IMR-90 (cell line): Measurements from ENCODE around the gene CAPZA2. TPM values are rescaled to one million over a fixed set of nuclear protein-coding genes. Genes with fewer than 3 reads are reported as not detected.

Source experiments
- ATAC-seq: fragments of 200-7000 bp; cut with Tn5 transposase; 2 replicates; pipeline ENCODE4 v1.9.1; 2020; ENCODE audit warnings: low read depth, mild to moderate bottlenecking, moderate library complexity
- BruUV-seq: library from RNA; stranded (reverse); fragments of 400-500 nt; replicated peaks from 2 replicates; lab custom pipeline; 2021; lab: Mats Ljungman, UMichigan
- CTCF ChIA-PET: fragments of 300-600 bp; formaldehyde crosslinking; extraction: SDS; loops from one replicate; lab custom pipeline; 2021; ENCODE audit warnings: antibody characterized with exemption; lab: Yijun Ruan, JAX
- POLR2A ChIA-PET: fragments of 300-600 bp; sonication (Branson Sonifier 250); formaldehyde crosslinking; loops from one replicate; lab custom pipeline; 2022; ENCODE audit warnings: antibody characterized with exemption; ENCODE audit not compliant: unreplicated experiment; lab: Charles Lee
- DNase-seq: peaks from one replicate; pipeline ENCODE4 v3.0.0; 2013
- H2AFZ ChIP-seq: replicated peaks from 2 replicates; pipeline ENCODE3; 2013; ENCODE audit warnings: low read length, mild to moderate bottlenecking; ENCODE audit not compliant: poor library complexity
- H2AK5ac ChIP-seq: 2 replicates; pipeline ENCODE4 v1.6.1; 2013; ENCODE audit warnings: low read depth, low read length, inconsistent platforms
- H2AK9ac ChIP-seq: replicated peaks from 2 replicates; pipeline ENCODE3; 2013; ENCODE audit warnings: mild to moderate bottlenecking, low read depth, low read length, moderate library complexity; ENCODE audit not compliant: poor library complexity
- H2BK120ac ChIP-seq: 2 replicates; pipeline ENCODE4 v1.6.1; 2013; ENCODE audit warnings: low read depth, low read length, inconsistent platforms
- H2BK15ac ChIP-seq: 3 replicates; pipeline ENCODE4 v1.6.1; 2013; ENCODE audit warnings: low read depth, low read length, inconsistent platforms
- H2BK20ac ChIP-seq: 2 replicates; pipeline ENCODE4 v1.6.1; 2013; ENCODE audit warnings: low read depth, mild to moderate bottlenecking, inconsistent platforms, low read length, moderate library complexity
- H2BK5ac ChIP-seq: 2 replicates; pipeline ENCODE4 v1.6.1; 2013; ENCODE audit warnings: mild to moderate bottlenecking, low read depth, low read length, inconsistent platforms; ENCODE audit not compliant: poor library complexity, severe bottlenecking
- H3K14ac ChIP-seq: replicated peaks from 2 replicates; pipeline ENCODE4 v1.6.1; 2013; ENCODE audit warnings: low read depth, low read length, inconsistent platforms
- H3K18ac ChIP-seq: 2 replicates; pipeline ENCODE4 v1.6.1; 2013; ENCODE audit warnings: low read depth, low read length, control low read depth
- H3K23ac ChIP-seq: 2 replicates; pipeline ENCODE4 v1.6.1; 2013; ENCODE audit warnings: low read depth, low read length, inconsistent platforms
- H3K27ac ChIP-seq: 2 replicates; pipeline ENCODE4 v1.5.1; 2013; ENCODE audit warnings: mild to moderate bottlenecking, control low read depth, low read length; ENCODE audit not compliant: insufficient read depth
- H3K27me3 ChIP-seq: 2 replicates; pipeline ENCODE4 v1.6.1; 2013; ENCODE audit warnings: low read length; ENCODE audit not compliant: control insufficient read depth, insufficient read depth
- H3K36me3 ChIP-seq: 2 replicates; pipeline ENCODE4 v1.6.1; 2013; ENCODE audit warnings: low read length, mixed read lengths; ENCODE audit not compliant: control insufficient read depth, insufficient read depth
- H3K4ac ChIP-seq: 2 replicates; pipeline ENCODE4 v1.6.1; 2013; ENCODE audit warnings: low read depth, low read length, inconsistent platforms
- H3K4me1 ChIP-seq: 2 replicates; pipeline ENCODE4 v1.6.1; 2013; ENCODE audit warnings: low read length, mixed read lengths; ENCODE audit not compliant: control insufficient read depth, insufficient read depth
- H3K4me2 ChIP-seq: 2 replicates; pipeline ENCODE4 v1.6.1; 2013; ENCODE audit warnings: low read depth, mild to moderate bottlenecking, control low read depth, low read length, moderate library complexity
- H3K4me3 ChIP-seq: 2 replicates; pipeline ENCODE4 v1.5.1; 2013; ENCODE audit warnings: low read depth, mild to moderate bottlenecking, control low read depth, low read length, moderate library complexity; ENCODE audit not compliant: insufficient read depth
- H3K56ac ChIP-seq: 2 replicates; pipeline ENCODE4 v1.6.1; 2013; ENCODE audit warnings: low read length, inconsistent platforms; ENCODE audit not compliant: insufficient read depth; ENCODE audit errors: extremely low read depth
- H3K79me1 ChIP-seq, 2 experiments: 2 replicates each; pipeline ENCODE4 v1.6.1; 2013; ENCODE audit warnings: low read length in 2 of 2, inconsistent platforms in 1 of 2, low read depth in 1 of 2
- H3K9ac ChIP-seq: 2 replicates; pipeline ENCODE4 v1.6.1; 2013; ENCODE audit warnings: low read depth, low read length, control low read depth
- H3K9me1 ChIP-seq: 2 replicates; pipeline ENCODE4 v1.6.1; 2013; ENCODE audit warnings: low read length, inconsistent platforms; ENCODE audit not compliant: insufficient read depth
- H3K9me3 ChIP-seq: 2 replicates; pipeline ENCODE4 v1.6.1; 2013; ENCODE audit warnings: low read length; ENCODE audit not compliant: control insufficient read depth, insufficient read depth
- H4K20me1 ChIP-seq: 2 replicates; pipeline ENCODE4 v1.6.1; 2013; ENCODE audit warnings: low read length, inconsistent platforms; ENCODE audit not compliant: insufficient read depth
- H4K5ac ChIP-seq: 2 replicates; pipeline ENCODE4 v1.6.1; 2013; ENCODE audit warnings: mild to moderate bottlenecking, low read depth, low read length, control low read depth
- H4K8ac ChIP-seq, 2 experiments: 2 replicates each; pipeline ENCODE4 v1.6.1; 2013; ENCODE audit warnings: low read depth in 2 of 2, low read length in 2 of 2, control low read depth in 1 of 2, inconsistent platforms in 1 of 2
- H4K91ac ChIP-seq: 2 replicates; pipeline ENCODE4 v1.6.1; 2013; ENCODE audit warnings: low read depth, low read length, inconsistent platforms; ENCODE audit not compliant: insufficient read depth
- BHLHE40 ChIP-seq: fragments of 150-350 bp; IDR thresholded peaks from 2 replicates; pipeline ENCODE4 v1.6.1; 2016; ENCODE audit warnings: mild to moderate bottlenecking, low read depth, low read length
- CEBPB ChIP-seq: IDR thresholded peaks from 2 replicates; pipeline ENCODE4 v1.6.1; 2012; ENCODE audit warnings: low read depth, low read length, improper control_type of control experiment
- FOS ChIP-seq: fragments of 150-350 bp; IDR thresholded peaks from 2 replicates; pipeline ENCODE4 v1.6.1; 2016; ENCODE audit warnings: low read depth, low read length
- MAFK ChIP-seq: IDR thresholded peaks from 2 replicates; pipeline ENCODE4 v1.6.1; 2012; ENCODE audit warnings: low read depth, low read length, improper control_type of control experiment
- MAZ ChIP-seq: IDR thresholded peaks from 2 replicates; pipeline ENCODE4 v1.6.1; 2012; ENCODE audit warnings: low read depth, mild to moderate bottlenecking, low read length, improper control_type of control experiment, moderate library complexity, borderline replicate concordance
- MXI1 ChIP-seq: IDR thresholded peaks from 2 replicates; pipeline ENCODE4 v1.6.1; 2012; ENCODE audit warnings: low read depth, mild to moderate bottlenecking, low read length, moderate library complexity, borderline replicate concordance
- NFE2L2 ChIP-seq: fragments of 150-350 bp; IDR thresholded peaks from 2 replicates; pipeline ENCODE4 v1.6.1; 2016; ENCODE audit warnings: low read depth, mild to moderate bottlenecking, low read length
- POLR2A ChIP-seq: IDR thresholded peaks from 2 replicates; pipeline ENCODE4 v1.6.1; 2012; ENCODE audit warnings: mild to moderate bottlenecking, low read depth, low read length
- RAD21 ChIP-seq: IDR thresholded peaks from 2 replicates; pipeline ENCODE4 v1.6.1; 2012; ENCODE audit warnings: low read length, improper control_type of control experiment
- RCOR1 ChIP-seq: IDR thresholded peaks from 2 replicates; pipeline ENCODE4 v1.6.1; 2012; ENCODE audit warnings: mild to moderate bottlenecking, low read length, improper control_type of control experiment; ENCODE audit not compliant: insufficient replicate concordance
- RFX5 ChIP-seq: IDR thresholded peaks from 2 replicates; pipeline ENCODE4 v1.8.0; 2012; ENCODE audit warnings: low read depth, mild to moderate bottlenecking, low read length, moderate library complexity
- SMC3 ChIP-seq: fragments of 150-350 bp; IDR thresholded peaks from 2 replicates; pipeline ENCODE4 v1.6.1; 2016; ENCODE audit warnings: low read depth, mild to moderate bottlenecking, antibody characterized with exemption, low read length, moderate library complexity
- WGBS, 2 experiments: methylation state at CpG; one replicate each; pipeline versions ENCODE4 v1.1.5 to v1.1.7; 2013; ENCODE audit warnings: missing lambda C conversion rate in 2 of 2; ENCODE audit not compliant: insufficient read length in 1 of 2; ENCODE audit errors: extremely low coverage in 2 of 2; 5-methylcytosine and 5-hydroxymethylcytosine counted together
- dilution Hi-C: fragments of 300-500 bp; cut with HindIII; formaldehyde crosslinking; loops from one replicate; pipeline ENCODE4 v1.14.3; 2018; ENCODE audit warnings: low sequenced_read_pairs; ENCODE audit not compliant: unreplicated experiment
- in situ Hi-C: fragments of 300-500 bp; cut with MboI; formaldehyde crosslinking; loops from 3 replicates; pipeline ENCODE4 v1.14.3; 2019; ENCODE audit warnings: low sequenced_read_pairs, inconsistent platforms, mixed read lengths
- intact Hi-C: fragments of 100-400 bp; cut with micrococcal nuclease; formaldehyde crosslinking; loops from 2 replicates; pipeline ENCODE4 v1.10.0; 2022
- polyA plus RNA-seq, 3 experiments: library from polyadenylated mRNA; depleted of rRNA; stranded (reverse); fragments of >200 nt; gene quantifications; 2 replicates each; pipeline ENCODE4 v1.2.3, GENCODE V29; 2012; ENCODE audit warnings: low replicate concordance in 1 of 3
- total RNA-seq: library from RNA; depleted of rRNA; stranded (reverse); fragments of >200 nt; gene quantifications from 2 replicates; pipeline ENCODE4 v1.2.3, GENCODE V29; 2012

Gene CAPZA2
- total and polyA plus RNA-seq, 2 of the 4 experiments (the other 2 are of a cell fraction): 66.6 to 133 TPM

DNA sequence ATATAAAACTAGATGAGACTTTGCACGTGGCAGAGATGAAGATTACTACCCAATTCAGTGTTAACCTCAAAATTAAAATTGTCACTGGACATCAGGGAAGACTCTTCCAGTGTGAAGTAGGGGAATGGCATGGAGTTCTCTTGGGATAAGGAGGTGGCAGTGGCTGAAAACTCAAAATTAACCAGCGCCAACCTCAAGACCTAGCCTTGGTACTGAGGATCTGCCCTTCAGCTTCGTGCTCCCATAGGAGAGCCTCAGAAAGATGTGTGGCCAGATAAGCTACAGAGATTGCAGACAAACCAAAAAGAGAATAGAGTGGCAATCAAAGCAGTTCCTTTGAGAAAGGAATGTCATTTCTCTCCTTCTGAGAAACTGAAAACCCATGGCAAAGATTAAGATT is 47.3 kb upstream of the CAPZA2 start:
- no peak overlapping the region for H4K5ac ChIP-seq
- H2BK5ac ChIP-seq: no peak overlapping the region
- no peak overlapping the region for H3K14ac ChIP-seq
- no peak overlapping the region for H3K4me3 ChIP-seq
- WGBS, 2 experiments: no CpG with 5 or more reads among the region's 3 CpGs
- no peak overlapping the region for H3K4me2 ChIP-seq
- no peaks in the 10 kb centered on the region for H3K9me1 ChIP-seq
- H3K4me1 ChIP-seq: no peaks in the 10 kb centered on the region
- CTCF ChIA-PET: no interaction called here
- H2AK5ac ChIP-seq: no peak overlapping the region
- no peak overlapping the region for H3K56ac ChIP-seq
- TF ChIP-seq MXI1: no peak
- TF ChIP-seq RCOR1: no peak
- TF ChIP-seq NFE2L2: no peak
- TF ChIP-seq SMC3: no peak
- no peak for TF ChIP-seq MAFK
- no peak for TF ChIP-seq FOS
- TF ChIP-seq POLR2A: no peak
- no peak for TF ChIP-seq RFX5
- no peak for TF ChIP-seq RAD21
- no peak for TF ChIP-seq MAZ
- no peak for TF ChIP-seq CEBPB
- TF ChIP-seq BHLHE40: no peak
- ATAC-seq (no peak), DNase-seq (no peak)
- H3K18ac ChIP-seq: no peak overlapping the region
- H3K9me3 ChIP-seq: no peaks in the 10 kb centered on the region
- dilution Hi-C loops (no loop called here), intact Hi-C loops (no loop called here), in situ Hi-C loops (loop anchor here (10.0 kb wide), 1 partner anchor 640 kb away; no protein-coding TSS in a partner anchor)
- BruUV-seq: no TSS peak
- no peak overlapping the region for H2BK120ac ChIP-seq
- POLR2A ChIA-PET: no interaction called here
- no peak overlapping the region for H4K8ac ChIP-seq
- H3K27me3 ChIP-seq: no peaks in the 10 kb centered on the region; the same call in 1 of the 2 replicates
- no peak overlapping the region for H2BK15ac ChIP-seq
- no peak overlapping the region for H2AK9ac ChIP-seq
- H3K36me3 ChIP-seq: no peaks in the 10 kb centered on the region
- no peaks in the 10 kb centered on the region for H3K79me1 ChIP-seq
- no peak overlapping the region for H3K9ac ChIP-seq
- H4K20me1 ChIP-seq: no peaks in the 10 kb centered on the region
- H3K23ac ChIP-seq: no peak overlapping the region
- H3K4ac ChIP-seq: no peak overlapping the region
- H3K27ac ChIP-seq: no peak overlapping the region
- no peak overlapping the region for H2AFZ ChIP-seq
- no peak overlapping the region for H2BK20ac ChIP-seq
- no peak overlapping the region for H4K91ac ChIP-seq
